HG02798 (cell line): ENCODE measurements around the gene SMARCD3.

Experiments used
- ATAC-seq: cut with Tn5 transposase; IDR thresholded peaks from one replicate; pipeline ENCODE4 v1.9.1; 2021; ENCODE audit warnings: mild to moderate bottlenecking; ENCODE audit not compliant: unreplicated experiment, poor library complexity

SMARCD3 gene

DNA sequence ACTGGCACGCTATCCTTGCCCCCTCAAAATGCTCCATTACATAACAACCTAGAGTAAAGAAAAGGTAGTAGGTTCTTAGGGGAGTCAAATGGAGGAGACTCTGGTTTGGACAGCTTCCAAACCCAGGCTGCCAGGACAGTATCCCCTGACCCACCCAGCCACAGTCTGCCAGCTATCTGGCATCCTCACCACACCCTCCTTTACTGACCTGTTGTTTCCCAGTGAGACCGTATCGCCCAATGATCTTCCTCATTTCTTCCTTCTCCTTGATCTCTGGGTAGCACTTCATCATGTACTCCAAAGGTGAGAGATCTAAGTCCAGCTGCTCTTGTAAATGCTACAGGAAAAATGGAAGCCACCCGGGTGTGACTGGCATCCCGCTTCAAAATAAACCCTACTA, 33.1 kb downstream of the SMARCD3 start:
- ATAC-seq, result no peak

DNA sequence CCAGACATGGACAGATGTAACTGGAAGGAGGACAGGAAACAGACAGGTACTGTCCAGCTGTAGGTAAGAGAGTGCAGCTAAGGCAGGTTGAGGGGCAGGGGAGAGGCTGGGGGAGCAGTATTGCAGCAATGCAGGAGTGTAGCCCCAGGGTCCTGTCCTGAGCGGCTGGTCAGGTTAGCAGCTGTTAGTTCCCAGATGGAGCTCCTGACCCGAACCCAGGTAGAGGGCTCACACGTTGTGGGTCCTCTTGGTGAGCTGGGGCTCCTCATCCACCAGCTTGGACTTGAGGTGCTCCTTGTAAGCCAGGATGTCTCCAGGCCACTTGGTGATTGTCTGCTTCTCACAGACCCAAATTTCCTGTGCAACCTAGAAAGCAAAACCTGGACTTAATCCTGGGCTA, 34.7 kb downstream of the SMARCD3 start:
- ATAC-seq, result no peak

- no peak for ATAC-seq
Observed at GRCh38 chr7:151212626-151213025, 35.9 kb downstream of the SMARCD3 start.

DNA sequence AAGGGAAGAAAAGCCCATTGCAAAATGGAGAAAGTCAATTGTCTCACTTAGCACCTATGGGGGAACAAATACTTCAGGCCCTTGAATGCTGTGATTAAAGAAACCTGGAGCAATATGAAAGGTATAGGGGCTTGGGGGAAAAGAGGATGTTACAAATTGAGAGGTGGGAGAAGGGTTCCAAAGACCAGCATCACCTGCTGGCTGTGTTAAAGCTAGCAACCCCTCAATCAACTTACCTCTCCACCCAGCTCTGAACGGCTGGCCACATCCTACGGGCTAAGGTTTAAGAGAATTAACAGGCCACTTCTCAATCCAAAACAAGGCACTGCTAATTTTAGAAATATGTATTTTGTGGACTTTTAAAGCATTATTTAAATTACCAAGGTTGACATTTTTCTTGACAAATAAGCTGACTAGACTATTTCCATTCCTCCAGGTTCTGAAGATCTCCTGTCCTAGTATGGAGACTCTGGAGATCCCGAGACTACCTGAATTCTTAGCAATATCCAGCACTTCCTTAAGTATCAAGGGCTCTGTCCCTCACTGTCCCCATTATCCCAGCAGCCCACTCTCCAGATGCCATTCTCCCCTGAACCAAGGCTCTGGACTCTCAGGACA, 37.2 kb downstream of the SMARCD3 start:
- ATAC-seq, result no peak

DNA sequence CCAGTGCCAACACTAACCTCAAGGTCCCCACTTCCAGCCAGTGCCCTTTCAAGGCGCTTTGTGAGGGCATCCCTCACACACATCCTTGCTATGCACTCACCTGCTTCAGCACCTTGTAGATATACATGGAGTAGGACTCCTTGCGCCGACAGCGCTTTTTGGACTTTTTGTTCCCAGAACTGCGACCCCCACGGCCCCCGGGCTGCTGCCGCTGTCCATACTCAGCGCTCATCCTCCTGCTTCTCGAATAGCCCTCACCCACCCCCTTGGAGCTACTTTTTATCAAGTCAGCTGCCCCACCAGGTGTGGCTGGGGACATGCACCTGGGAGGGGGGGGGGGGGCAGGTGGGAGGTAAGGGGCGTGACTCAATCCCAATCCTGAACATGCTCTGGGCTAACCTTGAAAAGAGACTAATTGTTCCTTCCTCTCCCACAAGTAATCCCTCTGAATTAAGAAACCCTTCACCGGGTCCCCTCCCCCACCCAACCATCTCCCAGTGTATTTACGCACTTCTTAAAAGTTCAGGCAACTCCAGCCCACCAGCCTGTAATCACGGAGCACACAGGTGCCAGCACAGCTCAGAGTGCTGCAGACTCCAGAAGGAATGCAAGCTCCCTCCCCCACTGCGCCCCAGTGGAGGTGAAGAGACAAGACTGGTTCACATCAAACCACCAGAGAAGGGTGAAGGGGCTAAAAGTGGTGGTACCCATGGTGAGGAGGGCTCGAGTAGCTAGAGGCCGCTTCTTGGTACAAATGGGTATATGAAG, 38.2 kb downstream of the SMARCD3 start, which contains the start of gene H2BK1:
H2BK1 (minus strand) TSS at position 402 of the 768 bp plus-strand sequence; CDS start at position 232, 170 bp downstream.
- no peak for ATAC-seq

DNA sequence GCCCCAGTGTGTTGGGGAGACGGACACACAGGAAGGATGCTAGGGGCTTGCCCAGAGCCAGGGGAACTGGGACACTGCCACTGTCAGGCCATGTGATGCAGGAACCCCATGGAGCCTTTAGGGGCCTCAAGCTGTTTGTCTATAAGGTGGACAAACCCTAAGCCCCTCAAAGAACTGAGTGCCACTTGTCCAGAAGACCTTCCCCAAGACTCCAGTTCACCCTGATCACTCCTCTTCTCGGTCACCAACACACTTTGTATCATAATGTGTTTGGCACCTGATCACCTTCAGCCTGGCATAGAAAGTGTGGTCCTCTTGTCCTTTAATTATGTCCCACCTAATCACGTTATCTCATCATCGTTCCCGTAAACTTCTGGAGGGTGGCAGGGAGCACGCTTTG, 38.9 kb downstream of the SMARCD3 start:
- ATAC-seq, result no peak

DNA sequence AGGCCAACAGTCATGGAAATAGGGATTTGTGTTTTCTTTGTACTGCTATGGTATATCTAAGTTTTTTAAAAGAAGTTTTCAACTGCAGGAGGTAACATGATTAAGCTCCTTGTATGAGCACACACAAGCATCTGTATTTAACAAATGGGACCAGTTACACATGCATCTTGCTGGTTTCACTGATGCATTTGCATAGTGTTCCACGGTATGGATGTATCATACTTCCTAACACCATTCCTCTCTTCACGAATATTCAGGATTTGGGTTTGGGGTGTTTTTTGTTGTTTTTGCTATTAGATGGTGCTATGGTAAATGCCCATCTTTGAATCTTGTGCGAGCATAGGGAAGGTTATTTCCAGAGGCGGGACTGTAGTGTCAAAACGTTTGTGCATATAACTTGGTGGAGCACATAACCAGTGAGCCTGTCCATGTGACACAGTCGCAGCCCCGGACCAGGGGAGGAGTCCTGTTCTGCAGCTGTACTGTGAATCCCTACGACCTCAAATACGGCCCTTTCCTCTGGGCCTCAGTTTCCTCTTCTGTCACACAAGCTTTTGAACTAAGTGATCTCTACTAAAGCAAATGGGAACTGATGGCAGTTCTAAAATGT, 40.1 kb downstream of the SMARCD3 start:
- no peak for ATAC-seq

DNA sequence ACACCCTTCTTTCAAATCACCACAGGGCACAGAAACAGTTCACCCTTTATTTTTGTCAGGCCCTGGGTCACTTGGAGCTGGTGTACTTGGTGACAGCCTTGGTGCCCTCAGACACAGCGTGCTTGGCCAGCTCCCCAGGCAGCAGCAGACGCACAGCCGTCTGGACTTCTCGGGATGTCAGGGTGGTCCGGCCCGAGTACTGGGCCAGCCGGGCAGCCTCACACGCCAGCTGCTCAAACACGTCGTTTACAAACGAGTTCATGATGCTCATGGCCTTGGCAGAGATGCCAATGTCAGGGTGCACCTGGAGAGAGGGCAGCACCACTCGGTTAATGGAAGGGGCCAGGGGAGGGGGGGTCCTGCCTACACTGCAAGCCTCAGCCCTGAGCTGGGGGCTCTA, 40.7 kb downstream of the SMARCD3 start:
- ATAC-seq, result no peak

DNA sequence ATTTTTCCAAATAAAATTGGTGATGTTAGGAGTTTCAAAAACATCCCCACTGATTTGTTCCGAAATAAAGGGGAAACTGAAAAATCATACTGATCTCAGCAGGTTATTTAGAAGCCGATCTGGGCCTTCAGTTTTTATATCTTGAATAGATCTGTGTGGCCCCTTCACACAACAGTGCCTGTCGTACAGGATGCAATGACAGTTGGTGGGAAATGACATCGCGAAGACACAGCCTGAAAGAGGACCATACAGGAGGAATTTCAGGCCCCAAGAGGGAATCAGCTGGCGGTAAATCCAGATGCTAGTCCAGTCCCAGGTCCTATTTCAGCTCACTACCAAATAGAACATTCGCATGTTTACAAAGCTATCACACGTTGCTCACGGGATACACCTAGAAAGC, 41.2 kb downstream of the SMARCD3 start:
- no peak for ATAC-seq

DNA sequence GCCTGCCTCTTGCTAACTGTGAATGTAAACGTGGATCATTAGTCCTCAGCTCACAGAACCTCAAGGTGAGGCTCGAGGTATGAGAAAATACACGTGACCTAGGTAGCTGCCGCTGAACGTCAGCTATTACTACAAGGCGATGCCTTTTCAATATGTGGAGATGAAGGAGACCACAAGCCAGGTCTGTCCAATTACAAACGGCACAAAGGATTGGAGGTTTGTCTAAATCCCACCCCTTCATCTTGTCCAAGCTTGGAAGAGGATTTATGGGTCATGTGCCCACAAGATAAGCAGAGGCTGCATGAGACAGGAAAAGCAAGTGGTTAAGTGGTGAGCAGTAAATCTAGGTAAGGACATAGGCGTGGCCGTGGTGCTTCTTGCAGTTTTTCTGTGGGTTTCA, 41.6 kb downstream of the SMARCD3 start:
- no peak for ATAC-seq

GRCh38 chr7:151205730-151206129, 42.8 kb downstream of the SMARCD3 start:
- no peak for ATAC-seq

DNA sequence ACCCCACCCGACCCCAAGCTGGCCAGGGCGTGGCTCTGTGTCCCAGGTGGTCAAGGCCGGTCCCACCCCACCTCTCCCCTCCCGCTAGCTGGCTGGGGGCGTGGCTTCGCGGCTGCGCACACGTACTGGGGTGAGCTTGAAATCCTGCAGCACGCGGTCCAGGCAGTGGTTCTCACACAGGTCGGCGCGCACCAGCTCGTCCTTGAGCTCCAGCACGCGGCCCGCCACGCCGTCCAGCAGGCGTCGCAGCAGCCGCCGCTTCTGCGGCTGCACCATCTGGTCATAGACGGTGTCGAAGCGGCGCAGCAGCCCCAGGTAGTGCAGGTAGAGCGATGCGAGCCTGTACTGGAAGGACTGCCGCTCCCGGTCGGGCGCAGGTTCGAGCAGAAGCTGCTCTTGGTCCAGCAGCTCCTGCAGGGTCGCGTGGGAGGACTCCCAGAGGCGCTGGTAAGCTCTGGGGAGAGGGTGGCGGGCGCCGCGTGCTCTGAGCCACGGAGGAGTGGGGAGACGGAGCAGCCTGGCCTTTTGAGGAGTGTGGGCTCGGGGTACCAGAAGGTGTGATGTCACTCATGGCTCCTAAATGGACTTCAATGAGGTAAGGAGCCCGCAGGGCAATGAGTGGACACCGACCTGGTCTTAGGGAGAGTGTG, 44.0 kb downstream of the SMARCD3 start:
- ATAC-seq, result no peak

DNA sequence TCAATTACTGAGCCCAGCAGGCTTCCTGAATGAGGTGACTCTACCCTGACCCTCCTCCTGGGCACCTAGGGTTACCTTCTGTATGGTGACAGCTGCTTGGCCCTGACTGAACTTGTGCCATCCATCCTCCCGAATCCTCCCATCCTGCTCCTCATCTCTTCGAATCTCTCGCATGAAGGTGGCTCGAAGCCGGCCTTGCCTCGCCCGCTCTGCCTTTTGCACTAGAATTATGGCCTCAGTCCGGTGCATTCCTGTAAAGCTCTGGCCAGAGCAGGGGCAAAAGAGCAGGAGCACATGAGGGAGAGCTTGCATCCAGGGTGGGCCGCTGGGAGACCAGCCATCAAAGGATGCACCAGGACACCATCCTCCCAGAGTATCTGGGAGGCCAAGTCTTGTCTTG, 45.7 kb downstream of the SMARCD3 start:
- ATAC-seq, result no peak

DNA sequence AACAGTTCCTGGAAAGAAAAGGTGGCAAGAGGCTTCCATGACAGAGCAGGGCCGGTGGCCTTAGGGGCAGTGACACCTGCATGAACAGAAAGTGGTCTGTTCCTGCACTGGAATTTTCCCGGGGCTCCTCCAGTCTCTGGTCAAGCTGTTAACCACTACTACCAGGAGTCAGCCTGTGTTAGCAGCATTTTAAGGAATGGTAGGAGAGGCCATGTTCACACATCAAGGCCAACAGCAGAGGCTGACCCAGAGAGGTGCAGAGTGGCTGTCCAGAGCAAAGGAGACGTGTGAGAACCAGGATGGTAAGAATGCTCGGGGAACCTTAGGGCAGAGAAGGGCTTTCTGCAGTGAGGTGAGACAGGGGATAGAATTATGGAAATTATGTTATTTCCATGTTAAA, 46.7 kb downstream of the SMARCD3 start:
- ATAC-seq, result no peak

DNA sequence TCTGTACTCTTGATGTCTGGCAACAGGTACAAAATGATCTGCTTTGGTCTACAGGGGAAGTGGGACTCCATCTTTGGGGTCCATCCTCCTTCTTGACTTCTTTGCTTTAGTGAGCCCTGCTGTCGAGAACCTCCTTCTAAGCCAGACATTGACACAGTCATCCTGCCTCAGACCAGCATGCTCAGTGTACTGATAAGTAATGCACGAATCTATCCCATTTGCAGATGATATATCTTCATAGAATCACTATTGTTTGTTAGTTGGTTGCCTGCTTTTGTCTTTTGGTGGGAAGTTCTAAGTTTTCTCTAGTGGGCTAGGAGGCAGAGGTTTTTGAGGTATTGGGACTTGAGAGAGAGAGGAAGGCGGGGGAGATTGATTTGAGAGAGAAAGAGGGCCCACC, 47.1 kb downstream of the SMARCD3 start:
- no peak for ATAC-seq

DNA sequence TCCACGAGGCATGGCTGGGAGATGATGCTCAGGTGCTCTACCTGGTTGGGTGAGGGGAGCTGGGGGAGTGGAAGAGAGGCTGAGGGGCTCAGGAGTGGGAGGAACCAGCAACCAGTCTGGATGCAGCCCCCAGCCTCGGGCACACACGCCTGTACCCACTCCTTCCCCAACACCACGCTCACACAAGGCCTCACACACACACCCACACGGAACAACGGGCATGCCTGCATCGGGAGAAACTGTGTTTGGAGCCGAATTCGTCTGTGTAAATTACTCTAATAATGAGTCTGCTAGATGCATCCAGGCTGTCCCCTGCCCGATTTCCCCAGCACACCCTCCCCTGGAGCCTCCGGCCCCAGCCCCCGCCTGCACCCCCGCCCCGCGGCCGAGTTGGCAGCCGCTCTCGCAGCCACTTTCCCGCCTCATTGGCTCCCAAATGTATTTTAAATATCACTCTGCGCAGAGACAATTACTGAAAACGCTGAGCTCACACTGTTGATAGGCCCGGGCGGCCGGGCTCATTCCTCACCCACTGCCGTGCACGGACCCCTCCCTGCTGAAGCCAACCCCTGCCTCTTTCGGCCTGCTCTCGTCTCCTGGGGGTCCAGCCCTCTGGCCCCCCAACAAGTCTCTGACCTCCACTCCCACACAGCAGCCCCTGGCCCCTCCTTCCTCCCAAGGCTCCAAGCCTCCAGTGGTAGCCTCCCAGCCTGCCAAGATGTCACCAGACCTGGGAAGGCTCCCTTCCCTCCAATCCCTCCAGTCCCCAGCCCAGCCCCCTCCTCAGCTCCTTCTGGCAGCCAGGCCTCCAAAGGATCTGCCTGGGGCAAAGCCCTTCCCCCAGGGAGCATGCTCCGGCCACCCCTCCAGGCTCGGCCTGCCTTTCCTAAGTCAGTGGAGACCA, 49.3 kb downstream of the SMARCD3 start:
- ATAC-seq, result no peak

GRCh38 chr7:151197932-151198331, 50.6 kb downstream of the SMARCD3 start:
- no peak for ATAC-seq

DNA sequence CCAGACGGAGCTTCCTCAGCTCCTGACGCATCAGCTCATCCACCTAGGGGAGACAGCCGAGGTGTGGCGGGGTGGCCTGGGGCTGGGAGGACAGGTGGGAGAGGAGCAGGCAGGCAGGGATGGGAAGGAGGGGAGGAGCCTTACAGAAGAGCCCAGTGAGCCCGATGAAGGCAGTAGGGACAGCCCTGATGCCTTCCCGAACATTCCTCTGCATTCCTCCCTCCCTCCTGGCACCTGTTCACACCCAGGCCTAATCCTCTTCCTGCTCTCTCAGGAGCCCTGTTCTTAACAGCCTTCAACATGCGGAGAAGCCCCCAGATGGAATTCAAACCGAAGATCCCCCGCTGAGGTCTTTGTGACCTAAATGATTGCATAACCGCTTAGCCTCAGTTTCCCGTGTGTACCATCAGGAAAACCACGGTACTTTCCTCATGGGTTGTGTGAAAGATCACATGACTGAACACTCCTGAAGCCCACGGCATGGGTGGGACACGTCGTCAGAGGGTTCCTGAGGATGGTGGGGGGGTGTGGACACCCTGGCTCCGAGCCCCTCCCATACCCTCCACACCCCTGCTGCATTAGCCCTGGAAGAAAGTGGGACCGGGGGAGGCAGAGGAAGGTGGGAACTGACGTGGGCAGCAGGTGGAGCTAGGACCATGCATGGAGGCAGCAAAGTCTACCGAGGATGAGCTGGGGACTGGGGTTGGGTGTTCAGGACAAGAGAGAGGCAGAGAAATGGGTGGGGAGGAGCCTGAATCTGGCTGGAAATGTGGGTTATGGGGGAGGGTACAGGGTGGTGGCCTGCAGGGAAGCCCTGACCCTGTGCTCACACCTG, 52.7 kb downstream of the SMARCD3 start:
- no peak for ATAC-seq

DNA sequence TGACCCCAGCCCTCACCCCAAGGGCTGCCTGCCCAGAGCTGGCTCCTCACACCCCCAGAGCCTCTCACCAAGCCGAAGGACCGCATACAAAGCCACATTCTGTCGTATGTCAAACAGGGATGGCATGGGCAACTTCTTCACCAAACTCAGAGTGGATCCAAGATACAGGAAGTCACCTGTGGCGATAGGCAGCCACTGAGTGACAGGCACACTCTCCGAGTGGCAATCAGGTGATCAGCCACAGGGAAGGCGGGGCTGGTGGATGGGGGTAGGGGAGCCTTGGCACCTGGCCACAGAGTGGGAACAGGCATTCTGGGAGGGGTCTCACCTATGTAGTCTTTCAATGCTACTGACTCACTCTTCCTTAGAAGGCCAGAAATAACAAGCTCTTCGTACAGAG, 54.3 kb downstream of the SMARCD3 start:
- ATAC-seq, result no peak
